NCI-H748 (cell line): ENCODE data around the gene CMSS1.

Experiments
- DNase-seq: peaks from one replicate; lab custom pipeline; 2025; ENCODE audit not compliant: unreplicated experiment; lab: John Stamatoyannopoulos, UW

CMSS1 gene

DNA sequence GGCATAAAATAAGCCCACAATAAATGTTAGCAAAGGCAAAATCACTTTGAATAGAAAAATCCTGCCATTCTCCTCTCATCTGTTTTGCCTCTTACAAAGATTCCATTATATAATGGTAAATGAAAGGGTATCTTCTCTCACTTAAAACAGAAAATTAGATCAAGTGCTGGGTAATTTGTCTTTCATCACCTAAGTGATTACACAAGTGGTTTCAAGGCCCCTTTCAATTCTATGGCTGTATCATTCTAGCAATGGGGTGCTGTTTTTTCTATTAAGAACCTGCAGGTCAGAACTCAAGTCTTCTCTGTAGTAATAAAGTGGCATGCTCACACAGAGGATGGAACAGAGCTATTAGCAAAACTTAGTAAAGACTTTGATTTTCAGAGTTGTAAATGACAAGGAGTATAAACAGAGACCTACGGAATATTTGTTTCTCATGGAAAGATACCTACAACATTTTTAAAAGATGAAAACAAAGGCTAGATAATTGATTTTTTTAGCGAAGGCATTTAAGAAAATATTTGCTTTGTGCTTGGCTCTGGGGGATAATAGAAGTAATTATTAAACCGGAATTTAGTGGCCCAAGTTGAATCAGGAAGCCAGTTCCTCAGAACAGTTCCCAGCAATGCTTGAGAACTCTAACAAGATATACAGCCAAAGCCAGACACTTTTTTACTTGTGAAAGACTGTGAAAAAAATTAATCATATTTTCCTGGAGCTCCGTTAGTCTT is 137.4 kb downstream of the CMSS1 start:
- peak; percentile 35 for DNase-seq

DNA sequence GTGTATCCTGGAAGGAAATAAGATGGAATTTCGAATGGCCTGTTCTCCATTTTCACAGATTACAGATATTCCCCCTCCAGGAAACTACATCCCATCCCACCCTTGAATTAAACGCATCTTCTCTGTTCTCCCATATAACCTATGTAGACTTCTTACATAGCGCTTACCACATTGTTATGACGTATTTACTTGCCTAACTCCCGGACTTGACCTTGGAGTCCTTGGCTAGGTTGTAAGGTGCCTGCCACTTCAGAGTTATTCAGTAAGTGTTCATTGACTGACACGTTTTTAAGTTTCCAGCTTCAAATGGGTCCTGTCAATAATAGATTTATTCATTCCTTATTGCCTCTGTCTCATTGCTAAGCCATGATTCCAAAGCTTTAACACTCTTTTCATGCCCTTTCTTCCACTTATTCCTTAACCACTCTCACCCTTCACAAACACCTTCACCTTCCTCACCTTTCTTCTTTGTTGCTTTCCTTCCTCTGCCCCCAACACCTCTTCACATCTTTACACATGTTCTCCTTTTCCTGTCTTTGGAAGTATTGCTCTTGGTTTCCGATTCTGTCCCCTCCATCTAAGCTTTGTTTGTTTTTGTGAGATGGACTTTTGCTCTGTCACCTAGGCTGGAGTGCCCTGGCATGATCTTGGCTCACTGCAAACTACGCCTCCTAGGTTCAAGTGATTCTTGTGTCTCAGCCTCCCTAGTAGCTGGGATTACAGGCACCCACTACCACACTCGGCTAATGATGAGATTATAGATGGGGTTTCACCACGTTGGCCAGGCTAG is 138.3 kb downstream of the CMSS1 start:
- no peak for DNase-seq

DNA sequence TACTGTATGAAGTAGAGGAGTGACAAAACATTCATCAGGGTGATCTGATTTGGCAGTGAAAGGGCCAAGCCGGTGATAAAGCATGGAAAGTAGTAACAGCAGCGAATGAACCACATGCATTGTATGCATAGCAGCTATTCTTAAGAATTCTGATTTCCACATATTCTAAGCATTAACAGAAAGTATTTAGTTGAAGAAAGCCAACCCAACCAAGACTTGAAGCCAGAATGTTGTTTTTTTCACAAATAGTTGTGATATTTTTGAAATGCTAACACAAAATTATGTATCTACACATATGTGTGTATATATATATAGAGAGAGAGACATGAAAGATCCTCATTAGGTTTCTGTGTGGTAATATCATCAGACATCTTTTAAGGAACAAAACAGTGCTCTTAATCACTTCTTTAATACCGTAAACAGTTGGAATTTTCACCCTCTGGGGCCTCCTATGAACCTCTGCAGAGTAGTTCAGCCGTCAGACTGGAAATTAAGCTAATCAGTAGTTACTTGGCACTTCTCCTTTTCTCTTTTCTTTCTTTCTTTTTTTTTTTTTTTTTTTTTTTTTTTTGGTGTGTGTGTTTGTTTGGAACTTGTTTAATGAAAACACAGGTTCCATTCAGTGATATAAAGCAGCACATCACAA is 139.6 kb downstream of the CMSS1 start:
- no peak for DNase-seq

DNA sequence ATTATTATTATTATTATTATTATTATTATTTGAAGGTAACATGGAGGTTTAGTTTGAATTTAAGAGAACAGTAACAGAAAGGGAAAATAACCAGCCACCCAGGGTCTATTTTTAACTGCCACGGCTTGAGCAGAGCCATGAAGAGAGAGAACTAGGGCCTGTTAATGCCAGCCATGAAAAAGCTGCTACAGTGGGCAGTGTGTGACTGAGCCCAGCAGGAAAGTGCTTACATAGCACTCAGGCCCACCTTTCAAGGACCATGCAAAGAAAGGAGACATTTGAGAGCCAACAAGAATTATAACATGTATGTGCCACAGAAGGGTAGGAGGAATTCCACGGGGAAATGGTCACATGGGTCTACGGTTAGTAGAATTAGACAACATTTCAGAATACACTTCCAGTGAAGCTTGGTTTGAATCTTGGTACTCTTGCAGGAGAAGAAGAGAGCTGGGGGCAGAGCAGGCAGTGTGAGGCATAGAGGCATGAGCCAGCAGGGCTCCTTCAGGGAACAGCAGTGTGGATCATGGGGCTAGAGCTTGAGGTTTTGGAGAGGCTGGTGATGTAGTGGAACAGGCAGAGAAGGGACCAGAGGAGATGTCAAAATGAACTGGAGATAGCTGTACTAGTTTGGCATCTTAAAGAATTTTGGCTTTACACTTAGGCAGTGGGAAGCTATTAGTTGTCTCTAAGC is 140.7 kb downstream of the CMSS1 start:
- no peak for DNase-seq

DNA sequence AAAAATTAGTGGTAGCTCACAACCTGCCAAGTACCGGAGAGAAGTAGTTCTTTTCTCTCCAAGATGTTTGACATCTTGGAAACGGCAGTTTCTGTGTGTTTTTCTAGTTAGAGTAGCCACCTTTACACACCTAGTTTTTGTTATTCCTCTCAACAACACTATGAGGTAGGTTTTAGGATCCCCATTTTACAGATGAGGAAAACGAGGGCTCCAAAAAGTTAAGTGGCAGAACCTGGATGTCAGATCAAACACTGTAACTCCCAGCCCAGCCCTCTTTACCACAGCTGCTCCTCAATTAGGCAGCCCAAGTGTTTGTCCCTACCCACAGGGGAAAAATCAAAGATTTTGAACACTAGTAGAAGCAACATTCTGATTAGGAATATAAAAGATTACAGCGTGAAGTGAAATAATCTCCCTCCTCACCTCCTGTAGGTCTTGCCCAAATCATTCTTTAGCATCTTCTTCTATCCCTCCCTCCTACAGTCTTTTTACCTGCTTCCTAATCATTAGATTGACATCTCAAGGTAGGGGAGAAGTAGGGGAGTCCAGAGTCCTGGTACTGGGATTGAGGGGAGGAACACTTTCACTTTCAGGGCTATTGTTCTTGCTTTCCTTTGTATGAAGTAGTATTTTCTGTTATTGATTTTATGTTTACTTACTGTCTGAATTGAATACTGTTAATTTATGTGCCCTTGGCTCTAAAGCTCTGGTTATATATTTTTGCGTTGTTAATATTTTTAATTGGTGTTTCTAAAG is 142.6 kb downstream of the CMSS1 start:
- no peak for DNase-seq

DNA sequence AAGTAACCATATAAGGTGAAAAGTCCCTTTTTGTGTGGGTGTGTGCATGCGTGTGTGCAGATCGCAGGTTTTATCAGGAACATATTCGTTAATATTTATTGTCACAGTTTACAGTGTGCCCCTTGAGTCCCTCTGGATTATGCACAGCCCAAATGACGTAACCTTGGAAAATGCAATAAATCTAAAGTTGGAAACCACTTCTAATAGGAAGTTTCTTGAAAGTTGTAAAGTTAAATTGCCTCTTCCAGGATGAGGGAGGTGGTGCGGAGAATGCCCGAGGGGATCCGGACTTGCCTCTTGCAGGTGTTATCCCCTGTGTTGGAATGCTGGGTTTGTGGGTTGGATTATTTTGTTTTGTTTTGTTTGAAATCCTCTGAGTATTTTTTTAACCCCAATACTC is 143.3 kb downstream of the CMSS1 start:
- DNase-seq, result no peak

DNA sequence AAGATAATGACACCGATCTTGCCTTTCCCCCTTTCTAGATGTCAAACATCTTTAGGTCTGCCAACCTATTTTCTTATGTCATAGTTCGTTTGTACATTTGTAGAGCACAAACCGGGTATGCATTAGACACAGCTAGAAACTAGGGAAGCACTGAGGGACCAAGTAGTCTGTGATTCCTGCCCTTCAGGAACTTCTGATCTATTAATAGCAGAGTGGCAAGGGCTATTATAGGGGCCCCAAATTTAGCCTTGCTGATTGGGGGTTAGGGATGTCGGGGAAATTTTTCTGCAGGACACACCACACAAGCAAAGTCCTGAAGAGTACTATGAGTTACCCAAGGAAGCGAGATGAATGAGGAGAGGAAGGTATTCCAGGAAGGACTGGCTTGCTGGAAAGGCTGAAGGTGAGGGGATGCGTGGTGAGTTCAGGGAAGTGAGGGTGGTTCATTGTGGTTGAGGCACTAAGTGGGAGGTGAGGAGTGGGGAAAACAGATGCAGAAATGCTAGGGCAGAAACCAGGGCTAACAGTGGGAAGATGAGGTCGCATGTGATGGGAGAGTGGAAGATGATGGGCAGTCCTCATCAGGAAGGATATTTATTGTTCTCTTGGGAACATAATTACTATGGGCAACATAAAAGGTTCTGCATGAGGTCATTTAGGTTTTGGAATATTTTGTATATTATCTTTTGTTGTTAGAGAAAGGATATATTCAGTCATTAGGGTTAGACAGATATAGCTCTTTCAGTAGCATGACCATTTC is 144.3 kb downstream of the CMSS1 start:
- no peak for DNase-seq

DNA sequence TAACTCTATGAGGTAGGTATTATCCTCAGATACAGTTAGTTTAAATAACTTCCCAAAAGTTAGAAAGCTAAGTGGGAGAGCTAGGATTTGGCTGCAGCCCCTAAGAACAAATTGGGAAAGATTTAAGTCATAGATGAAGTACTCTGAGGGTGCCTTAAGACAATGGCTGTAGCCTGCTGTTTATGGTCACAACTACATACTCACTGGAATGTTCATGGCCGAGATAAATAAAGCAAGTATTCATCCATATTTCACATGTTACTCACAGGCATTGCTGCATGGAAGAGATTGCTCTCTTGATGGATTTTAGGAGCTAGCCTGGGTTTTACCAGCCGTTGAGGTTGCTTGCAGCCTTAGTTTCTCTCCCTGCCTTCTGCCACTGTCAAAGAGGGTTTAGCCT is 145.0 kb downstream of the CMSS1 start:
- no peak for DNase-seq

DNA sequence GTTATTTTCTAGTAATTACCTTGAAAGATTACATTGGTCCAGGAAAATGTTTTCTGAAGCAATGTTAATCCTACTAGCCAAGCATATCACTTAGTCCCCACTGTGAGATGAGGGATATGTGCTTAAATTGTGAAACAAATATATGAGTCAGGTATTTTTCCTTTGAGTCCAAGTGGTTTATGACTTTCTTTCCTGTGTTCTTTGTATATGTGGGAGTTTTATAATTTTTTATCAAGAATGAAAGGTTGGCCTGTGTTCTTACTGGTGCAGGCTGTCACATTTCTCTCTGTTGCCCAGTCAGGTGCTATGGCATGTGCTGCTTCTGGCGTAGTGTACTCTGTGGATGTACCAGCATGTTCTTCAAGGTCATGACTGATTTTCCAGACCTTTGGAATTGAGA is 147.4 kb downstream of the CMSS1 start:
- DNase-seq, result no peak

DNA sequence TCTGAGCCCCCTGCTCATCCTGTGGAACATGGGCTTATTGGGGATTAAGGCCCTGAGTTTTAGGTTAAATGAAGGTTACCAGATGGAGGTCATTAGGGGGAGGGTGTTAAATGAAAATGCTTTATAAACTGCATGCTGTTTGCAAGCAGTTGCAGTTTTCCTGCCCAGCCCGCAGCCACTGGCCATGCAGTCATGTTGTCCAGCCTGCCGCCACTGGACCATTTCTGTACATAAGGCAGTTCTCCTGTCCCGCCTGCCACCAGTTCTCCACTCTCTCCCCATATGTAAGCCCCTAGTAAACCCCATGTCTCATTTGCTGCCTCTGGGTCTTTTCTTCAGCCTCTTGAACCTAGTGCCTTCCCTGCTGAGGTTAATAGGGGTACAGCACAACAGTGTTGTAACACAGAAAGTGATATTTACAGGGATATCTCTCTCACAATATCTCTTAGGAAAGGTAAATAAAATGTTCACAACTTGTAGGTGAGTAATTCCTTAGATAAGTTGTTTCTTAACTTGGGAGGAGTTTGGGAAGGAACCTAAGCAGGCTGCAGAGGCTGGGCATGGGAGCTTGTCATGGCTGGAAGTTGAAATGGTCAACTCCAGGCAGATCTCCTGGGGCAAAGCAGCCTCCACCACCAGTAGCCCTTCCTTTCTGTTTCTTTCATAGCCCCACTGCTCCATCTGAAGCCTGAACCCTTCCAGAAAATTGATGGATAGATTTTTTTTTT is 148.2 kb downstream of the CMSS1 start:
- no peak for DNase-seq

DNA sequence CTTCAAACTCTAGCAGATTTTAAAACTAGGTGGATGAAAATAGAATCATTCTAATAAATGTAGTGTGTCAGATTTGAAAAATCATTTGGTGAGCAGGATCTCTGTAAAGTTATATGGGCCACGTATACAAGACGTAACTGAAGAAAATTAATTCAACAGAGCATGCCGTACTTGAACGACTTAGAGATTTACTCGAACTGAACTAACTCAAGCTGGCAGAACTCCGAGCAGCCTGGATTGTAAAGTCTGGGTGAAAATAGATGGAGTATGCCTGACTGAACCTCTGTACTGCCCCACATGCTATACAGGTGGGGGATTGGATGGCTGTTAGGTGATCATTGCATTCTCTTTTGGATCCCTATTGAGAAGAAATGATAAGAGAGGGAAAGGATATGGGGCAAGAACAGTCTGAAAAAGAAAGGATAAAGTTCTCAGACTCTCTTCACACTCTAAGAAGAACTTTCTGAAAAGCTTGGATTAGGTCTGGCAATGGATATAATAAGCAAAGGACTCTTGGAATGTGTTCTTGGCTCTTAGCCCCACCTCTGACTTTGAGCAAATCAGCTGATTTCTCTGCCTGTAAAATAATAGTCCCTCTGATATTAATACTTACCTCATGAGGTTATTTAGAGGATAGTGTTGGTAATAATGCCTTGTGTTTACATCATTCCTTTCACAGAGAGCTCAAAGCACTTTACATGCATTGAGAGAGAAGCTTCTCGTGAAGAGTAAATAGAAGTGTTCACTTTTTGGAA is 149.2 kb downstream of the CMSS1 start:
- DNase-seq, result no peak

DNA sequence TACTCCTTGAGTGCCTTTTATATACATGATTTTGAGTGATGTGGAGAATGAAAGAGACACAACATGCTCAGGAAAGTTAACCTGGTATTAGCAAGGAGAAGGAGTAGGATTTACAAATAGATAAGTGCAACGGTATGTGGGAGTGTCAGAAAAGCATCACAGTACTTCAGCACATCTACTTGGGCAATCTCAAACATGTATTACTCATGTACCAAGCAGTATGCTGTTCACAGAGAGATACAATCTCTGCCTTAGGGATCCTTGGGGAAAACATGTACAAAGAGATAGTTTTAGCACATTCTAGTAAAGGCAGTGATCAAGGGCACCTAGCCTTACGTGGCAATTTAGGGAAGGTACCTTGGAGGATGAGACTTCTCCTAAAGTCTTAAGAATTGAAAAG is 150.1 kb downstream of the CMSS1 start:
- DNase-seq, result no peak

DNA sequence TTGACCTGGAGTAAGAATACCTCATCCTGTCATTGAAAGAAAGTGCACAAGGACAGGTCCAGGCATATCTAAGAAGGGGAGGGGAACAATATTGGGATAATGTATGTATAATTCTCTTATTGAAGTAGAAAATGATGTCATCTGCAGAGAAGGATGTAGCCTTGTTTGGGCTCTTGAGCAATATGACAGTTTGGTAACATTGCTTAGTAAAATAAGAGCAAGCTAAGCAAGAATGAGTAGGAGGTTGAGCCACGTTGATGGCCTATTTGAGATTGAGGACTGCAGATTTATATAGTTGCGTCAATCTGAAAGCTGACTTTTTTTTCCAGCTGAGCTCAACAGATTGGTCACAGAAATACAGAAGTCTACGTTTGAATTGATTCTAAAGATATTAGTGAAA is 151.5 kb downstream of the CMSS1 start:
- no peak for DNase-seq

DNA sequence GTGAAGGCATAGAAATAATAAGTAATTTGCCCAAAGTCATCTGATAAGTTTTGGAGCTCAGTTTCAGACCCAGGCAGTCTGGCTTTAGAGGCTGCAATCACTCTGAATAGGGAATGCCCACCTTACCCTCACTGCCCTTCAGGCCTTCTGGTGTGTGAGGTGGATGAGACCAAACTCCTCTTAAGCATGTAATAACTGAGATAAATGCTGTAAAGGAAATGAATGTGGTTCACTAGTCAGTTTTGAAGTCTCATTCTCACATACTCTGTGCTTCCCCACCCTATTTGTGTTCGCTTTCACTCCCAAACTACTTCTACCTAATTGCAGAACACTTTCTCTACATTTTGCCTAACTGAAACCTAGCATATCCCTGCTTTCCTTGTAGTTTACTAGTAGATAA is 152.5 kb downstream of the CMSS1 start:
- no peak for DNase-seq

DNA sequence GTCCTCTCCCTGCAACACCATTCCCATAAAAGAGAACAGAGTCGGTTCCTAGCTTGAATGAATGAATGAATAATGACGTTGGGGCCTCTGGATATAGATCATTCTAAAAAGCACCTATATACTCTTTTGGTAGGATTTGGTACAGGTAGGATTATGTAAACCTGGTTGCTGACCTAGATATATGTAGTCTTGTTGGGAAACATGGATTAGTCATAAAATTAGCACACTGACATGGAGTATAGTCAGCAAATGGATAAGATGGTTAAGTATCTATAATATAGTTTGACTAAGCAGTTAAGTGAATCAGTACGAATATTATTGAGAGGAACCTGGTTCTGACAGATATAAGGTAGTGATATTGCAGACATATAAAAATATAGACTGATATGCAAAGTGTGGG is 154.1 kb downstream of the CMSS1 start:
- no peak for DNase-seq

DNA sequence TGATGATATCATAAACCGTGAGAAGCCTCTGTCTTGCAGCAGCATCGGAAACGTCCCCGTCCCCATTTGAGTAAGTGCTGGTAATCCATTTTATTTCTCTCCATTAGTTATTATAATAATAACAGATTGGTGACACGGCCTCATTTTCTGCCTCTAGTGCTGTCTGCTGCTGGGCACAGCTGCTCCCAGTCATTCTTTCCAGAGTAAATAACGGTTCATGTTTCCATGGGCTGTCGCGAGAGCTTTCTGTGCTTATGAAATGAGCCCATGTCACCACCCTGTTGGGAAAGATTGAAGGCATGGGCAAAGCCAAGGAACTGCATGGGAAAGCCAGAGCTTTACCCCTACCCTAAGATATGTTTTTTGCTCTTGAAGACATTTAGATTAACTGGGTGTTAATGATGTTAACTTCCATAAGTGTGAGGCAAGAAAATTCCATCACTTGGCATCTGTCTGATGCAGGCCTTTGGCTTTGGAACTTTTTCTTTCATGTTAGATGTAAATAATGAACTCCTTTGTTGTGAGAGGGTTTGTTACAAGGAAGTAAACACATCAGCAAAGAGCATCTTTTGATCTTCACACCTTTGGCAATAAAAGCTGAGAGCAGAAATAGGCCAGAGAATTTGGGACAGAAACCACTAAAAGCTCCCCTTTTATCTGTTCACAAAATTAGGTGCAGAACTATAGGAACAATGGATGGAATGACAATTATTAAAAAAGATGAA is 154.9 kb downstream of the CMSS1 start:
- peak; percentile 2 for DNase-seq

DNA sequence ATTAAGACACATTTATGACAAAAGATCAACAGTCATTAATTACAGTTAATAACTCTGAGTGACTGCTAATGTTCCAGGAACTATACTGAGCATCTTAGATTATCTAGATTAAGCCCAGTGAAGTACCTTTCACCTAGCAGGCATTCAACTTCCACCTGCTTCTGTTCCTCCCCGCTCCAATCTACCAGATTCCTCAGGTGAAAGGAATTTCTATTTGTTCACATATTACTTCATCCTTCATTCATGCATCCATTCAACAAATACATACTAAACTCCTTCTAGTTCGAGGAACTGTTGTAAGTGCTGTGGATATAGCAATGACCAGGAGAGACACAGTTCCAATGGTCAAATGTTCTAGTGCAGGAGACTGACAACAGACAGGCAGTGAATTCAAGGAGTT is 157.3 kb downstream of the CMSS1 start:
- no peak for DNase-seq

DNA sequence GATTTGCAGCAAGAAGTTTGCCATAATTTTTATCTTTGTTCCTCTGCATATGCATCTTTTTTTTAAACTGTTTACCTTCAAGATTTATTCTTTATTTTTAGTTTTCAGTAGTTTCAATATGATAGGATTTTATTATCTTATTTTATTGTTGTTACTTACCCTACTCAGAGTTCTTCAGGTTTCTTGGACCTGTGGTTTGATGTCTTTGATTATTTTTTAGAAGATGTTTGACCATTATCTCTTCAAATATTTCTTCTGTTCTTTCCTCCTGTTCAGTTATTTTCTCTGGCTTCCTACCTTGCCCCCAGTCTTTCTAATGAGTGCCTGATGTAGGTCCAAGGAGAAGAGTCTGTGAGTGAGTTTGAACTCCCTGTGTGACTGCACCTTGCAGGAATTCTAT is 158.9 kb downstream of the CMSS1 start:
- no peak for DNase-seq
